B cell (primary cell): ENCODE data around the gene RMDN3.

Experiments used
- EZH2 ChIP-seq: IDR thresholded peaks from 2 replicates; pipeline ENCODE4 v1.6.1; 2012; ENCODE audit warnings: borderline replicate concordance, low read depth, mild to moderate bottlenecking, moderate library complexity, low read length; ENCODE audit not compliant: insufficient read depth, poor library complexity, severe bottlenecking
- TF ChIP-seq, protein P1 (sequence below): fragments of 200-600 bp; IDR thresholded peaks from one replicate; pipeline ENCODE4 v1.8.0; 2022; ENCODE audit warnings: antibody characterized with exemption, mild to moderate bottlenecking

DNA sequence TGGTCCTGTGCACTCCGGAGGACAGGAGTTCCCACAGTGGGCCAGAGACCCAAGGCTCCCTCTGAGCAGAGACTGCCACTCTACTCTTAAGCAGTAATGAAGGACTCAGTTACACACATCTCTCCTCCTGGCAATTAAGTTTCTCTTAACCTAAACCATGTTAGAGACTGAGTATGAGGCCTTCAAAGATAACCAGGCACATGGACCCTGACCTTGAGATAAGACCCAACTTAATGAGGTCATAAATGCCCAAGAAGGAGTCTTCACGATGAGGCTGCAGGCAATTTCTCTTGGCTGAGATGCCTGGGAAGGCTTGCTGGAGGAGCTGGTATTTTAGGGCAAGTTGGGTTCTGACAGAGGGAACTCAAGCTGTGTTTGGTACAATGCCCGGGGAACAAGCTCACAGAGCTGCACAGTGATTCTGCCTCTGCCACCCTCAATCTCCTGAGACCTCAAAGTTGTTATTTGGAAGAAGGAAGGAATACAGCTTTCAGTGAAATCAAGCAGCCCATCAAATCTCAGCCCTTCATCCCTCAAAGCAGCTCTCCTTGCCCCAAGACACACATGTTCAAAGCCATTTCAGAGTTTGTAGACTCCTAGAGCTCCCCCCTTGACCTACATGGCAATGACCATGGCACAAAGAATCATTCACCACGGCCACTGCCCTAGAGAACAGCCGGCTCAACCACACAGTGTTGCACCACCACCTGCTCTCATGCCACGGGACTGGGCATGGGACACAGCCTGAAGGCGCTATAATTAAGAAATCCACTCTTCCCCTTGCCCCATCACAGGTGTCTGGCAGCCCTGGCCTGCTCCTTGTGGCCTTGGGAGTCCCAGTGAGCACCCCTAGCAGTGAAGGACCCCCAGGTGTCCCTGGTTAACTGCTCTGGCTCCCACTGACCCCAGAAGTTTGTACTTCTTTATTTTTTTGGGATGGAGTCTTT, 7.1 kb downstream of the RMDN3 start:
- TF ChIP-seq, protein P1, sequence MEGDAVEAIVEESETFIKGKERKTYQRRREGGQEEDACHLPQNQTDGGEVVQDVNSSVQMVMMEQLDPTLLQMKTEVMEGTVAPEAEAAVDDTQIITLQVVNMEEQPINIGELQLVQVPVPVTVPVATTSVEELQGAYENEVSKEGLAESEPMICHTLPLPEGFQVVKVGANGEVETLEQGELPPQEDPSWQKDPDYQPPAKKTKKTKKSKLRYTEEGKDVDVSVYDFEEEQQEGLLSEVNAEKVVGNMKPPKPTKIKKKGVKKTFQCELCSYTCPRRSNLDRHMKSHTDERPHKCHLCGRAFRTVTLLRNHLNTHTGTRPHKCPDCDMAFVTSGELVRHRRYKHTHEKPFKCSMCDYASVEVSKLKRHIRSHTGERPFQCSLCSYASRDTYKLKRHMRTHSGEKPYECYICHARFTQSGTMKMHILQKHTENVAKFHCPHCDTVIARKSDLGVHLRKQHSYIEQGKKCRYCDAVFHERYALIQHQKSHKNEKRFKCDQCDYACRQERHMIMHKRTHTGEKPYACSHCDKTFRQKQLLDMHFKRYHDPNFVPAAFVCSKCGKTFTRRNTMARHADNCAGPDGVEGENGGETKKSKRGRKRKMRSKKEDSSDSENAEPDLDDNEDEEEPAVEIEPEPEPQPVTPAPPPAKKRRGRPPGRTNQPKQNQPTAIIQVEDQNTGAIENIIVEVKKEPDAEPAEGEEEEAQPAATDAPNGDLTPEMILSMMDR = no peak
- no peak for TF ChIP-seq EZH2
